Testis (tissue), 3 donors: ENCODE measurements around the gene KDM5C. TPM values are rescaled to one million over a fixed set of nuclear protein-coding genes. Genes with fewer than 3 reads are reported as not detected.

Experiments used
- DNase-seq: peaks from one replicate; pipeline ENCODE4 v3.0.0-alpha.2; 2019
- H3K27ac ChIP-seq, 2 donors: fragments of 200-600 bp; sonication (generic); one replicate each; pipeline ENCODE4 v1.5.1; 2019
- H3K27me3 ChIP-seq: fragments of 200-600 bp; sonication (generic); one replicate; pipeline ENCODE4 v1.5.1; 2019
- H3K36me3 ChIP-seq: fragments of 200-600 bp; sonication (generic); one replicate; pipeline ENCODE4 v1.5.1; 2017; ENCODE audit warnings: low read depth; ENCODE audit errors: missing control alignments
- H3K4me1 ChIP-seq: fragments of 200-600 bp; sonication (generic); one replicate; pipeline ENCODE4 v1.5.1; 2019
- H3K4me3 ChIP-seq, 2 donors: fragments of 200-600 bp; sonication (generic); one replicate each; pipeline ENCODE4 v1.5.1; 2017 to 2019
- H3K9me3 ChIP-seq: fragments of 200-600 bp; sonication (generic); one replicate; pipeline ENCODE4 v1.5.1; 2017
- POLR2A ChIP-seq: fragments of 450-650 bp; IDR thresholded peaks from one replicate; pipeline ENCODE4 v1.6.1; 2017; ENCODE audit warnings: antibody characterized with exemption, mild to moderate bottlenecking, moderate library complexity
- WGBS, 2 donors: methylation state at CpG; one replicate each; pipeline ENCODE4 v1.1.5; 2018; 5-methylcytosine and 5-hydroxymethylcytosine counted together
- intact Hi-C: fragments of 100-400 bp; cut with DNase I; formaldehyde crosslinking; loops from one replicate; pipeline ENCODE4 v1.15.1; 2023; ENCODE audit warnings: low total_unique reads
- polyA plus RNA-seq: library from polyadenylated mRNA; stranded (reverse); fragments of 350-450 nt; fragmentation: Illumina TruSeq; extraction: RNeasy Lipid Tissue Mini Kit (QIAGEN cat#74804); gene quantifications from one replicate; pipeline ENCODE4 v1.2.3, GENCODE V29; 2014; ENCODE audit warnings: low read depth, low replicate concordance; ENCODE audit not compliant: insufficient read depth
- total RNA-seq, 2 donors: library from RNA; depleted of rRNA; stranded (reverse); fragments of >200 nt; gene quantifications; one replicate each; pipeline ENCODE4 v1.2.3, GENCODE V29; 2016
- TF ChIP-seq, protein P1 (sequence below), 3 experiments: fragments of 450-650 bp in 2 of 3; fragments of 200-600 bp in 1 of 3; sonication (generic) in 1 of 3; IDR thresholded peaks; one replicate each; pipeline ENCODE4 v1.5.1; 2016 to 2019; ENCODE audit warnings: antibody characterized with exemption in 3 of 3, mild to moderate bottlenecking in 2 of 3, moderate library complexity in 1 of 3

KDM5C gene
- total and polyA plus RNA-seq, 3 donors from 2014 or later, result 40.1 to 134 (median 104) TPM

GRCh38 chrX:53223068-53223693 lies 1.8 kb downstream of the KDM5C start:
- no peak for TF ChIP-seq POLR2A
- TF ChIP-seq, protein P1, sequence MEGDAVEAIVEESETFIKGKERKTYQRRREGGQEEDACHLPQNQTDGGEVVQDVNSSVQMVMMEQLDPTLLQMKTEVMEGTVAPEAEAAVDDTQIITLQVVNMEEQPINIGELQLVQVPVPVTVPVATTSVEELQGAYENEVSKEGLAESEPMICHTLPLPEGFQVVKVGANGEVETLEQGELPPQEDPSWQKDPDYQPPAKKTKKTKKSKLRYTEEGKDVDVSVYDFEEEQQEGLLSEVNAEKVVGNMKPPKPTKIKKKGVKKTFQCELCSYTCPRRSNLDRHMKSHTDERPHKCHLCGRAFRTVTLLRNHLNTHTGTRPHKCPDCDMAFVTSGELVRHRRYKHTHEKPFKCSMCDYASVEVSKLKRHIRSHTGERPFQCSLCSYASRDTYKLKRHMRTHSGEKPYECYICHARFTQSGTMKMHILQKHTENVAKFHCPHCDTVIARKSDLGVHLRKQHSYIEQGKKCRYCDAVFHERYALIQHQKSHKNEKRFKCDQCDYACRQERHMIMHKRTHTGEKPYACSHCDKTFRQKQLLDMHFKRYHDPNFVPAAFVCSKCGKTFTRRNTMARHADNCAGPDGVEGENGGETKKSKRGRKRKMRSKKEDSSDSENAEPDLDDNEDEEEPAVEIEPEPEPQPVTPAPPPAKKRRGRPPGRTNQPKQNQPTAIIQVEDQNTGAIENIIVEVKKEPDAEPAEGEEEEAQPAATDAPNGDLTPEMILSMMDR (IDR thresholded peaks at IDR 0.05), result no peak
- peak; percentile 16 for DNase-seq
- H3K27me3 ChIP-seq, result no peaks in the 10 kb centered on the region
- H3K9me3 ChIP-seq, result no peaks in the 10 kb centered on the region
- H3K4me3 ChIP-seq, result peak overlapping the region in 1 of 2 donors; percentile 86
- H3K27ac ChIP-seq, result no peak overlapping the region
- peaks cover 4% of the 10 kb centered on the region for H3K4me1 ChIP-seq
- 18 to 43% methylated on average over 1 to 2 of the region's 2 CpGs for WGBS, 2 donors
- H3K36me3 ChIP-seq, result no peaks in the 10 kb centered on the region
- intact Hi-C loops, result no loop called here

- Histone ChIP-seq H3K36me3 (no peaks in the 10 kb centered on the region), H3K27ac (no peak overlapping the region), H3K9me3 (no peaks in the 10 kb centered on the region), H3K27me3 (no peaks in the 10 kb centered on the region), H3K4me3 (no peak overlapping the region), H3K4me1 (no peaks in the 10 kb centered on the region)
- no peak for DNase-seq
- 82 to 93% methylated on average over 4 to 9 of the region's 9 CpGs for WGBS, 2 donors
- TF ChIP-seq POLR2A, result no peak
- TF ChIP-seq, protein P1 (IDR thresholded peaks at IDR 0.05), result no peak
- intact Hi-C loops, result no loop called here
Measured at GRCh38 chrX:53211391-53211978, 13.5 kb downstream of the KDM5C start.

DNA sequence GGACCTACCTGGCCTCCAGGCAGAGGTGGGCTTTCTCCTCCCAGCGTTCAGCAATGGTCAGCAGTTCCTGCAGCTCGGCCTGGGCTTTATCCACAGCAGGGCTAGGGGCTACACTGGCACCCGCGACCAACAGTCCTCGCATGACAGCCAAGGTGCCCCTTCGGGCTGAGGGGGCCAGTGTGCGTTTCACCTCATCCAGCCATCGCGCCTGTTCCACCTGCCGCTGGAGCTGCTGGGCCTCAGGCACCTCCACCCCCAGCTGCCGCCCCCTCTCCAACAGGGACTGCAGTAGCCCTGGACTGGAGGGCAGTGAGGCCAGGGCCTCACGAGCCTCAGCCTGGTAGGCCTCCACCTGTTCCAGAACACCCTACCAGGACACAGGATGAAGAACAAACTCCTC lies 28.3 kb downstream of the KDM5C start:
- WGBS, 2 donors, result 90% methylated on average over 6 of the region's 12 CpGs; no CpG with 5 or more reads in 1 of the 2 donors

DNA sequence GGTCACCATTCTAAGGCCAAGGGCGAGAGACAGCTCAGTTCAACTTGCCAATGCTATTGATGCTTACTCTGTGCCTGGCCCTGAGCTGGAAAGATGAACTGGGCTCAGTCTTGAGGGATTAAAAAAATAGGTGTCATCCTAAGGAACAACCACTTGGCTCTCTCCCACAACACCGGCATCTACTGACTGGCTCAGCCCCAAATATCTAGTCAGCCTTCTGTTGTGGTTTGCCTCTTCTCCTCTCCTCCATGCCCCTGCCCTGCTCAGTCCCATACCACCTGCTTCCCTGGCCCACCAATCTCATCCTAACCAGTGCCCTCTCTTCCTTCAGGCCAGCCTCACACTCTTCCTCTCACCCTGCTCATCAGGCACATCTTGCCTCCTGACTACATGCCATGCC lies 29.6 kb downstream of the KDM5C start:
- no peaks in the 10 kb centered on the region for H3K27me3 ChIP-seq
- no peak for DNase-seq
- H3K36me3 ChIP-seq, result no peaks in the 10 kb centered on the region
- no peak overlapping the region for H3K27ac ChIP-seq
- H3K9me3 ChIP-seq, result no peaks in the 10 kb centered on the region
- WGBS, 2 donors, result 83% methylated on average over 2 of the region's 2 CpGs; no CpG with 5 or more reads in 1 of the 2 donors
- intact Hi-C loops, result no loop called here
- no peaks in the 10 kb centered on the region for H3K4me1 ChIP-seq
- TF ChIP-seq, protein P1 (IDR thresholded peaks at IDR 0.05), result no peak
- TF ChIP-seq POLR2A, result no peak
- H3K4me3 ChIP-seq, result no peak overlapping the region

More for the DNA sequence above, 28.3 kb downstream of the KDM5C start:
- H3K4me3 ChIP-seq, result no peak overlapping the region
- H3K9me3 ChIP-seq, result no peaks in the 10 kb centered on the region
- H3K36me3 ChIP-seq, result no peaks in the 10 kb centered on the region
- no peaks in the 10 kb centered on the region for H3K4me1 ChIP-seq
- H3K27ac ChIP-seq, result no peak overlapping the region
- no peaks in the 10 kb centered on the region for H3K27me3 ChIP-seq
- intact Hi-C loops, result no loop called here
- TF ChIP-seq POLR2A, result no peak
- no peak for DNase-seq

GRCh38 chrX:53194308-53194707 lies 30.7 kb downstream of the KDM5C start:
- 86 to 94% methylated on average over 4 to 11 of the region's 16 CpGs for WGBS, 2 donors
- intact Hi-C loops, result no loop called here
- H3K36me3 ChIP-seq, result no peaks in the 10 kb centered on the region

More at GRCh38 chrX:53194308-53194707, 30.7 kb downstream of the KDM5C start:
- DNase-seq, result no peak
- H3K27ac ChIP-seq, result no peak overlapping the region
- TF ChIP-seq POLR2A, result no peak
- TF ChIP-seq, protein P1 (IDR thresholded peaks at IDR 0.05), result no peak
- H3K27me3 ChIP-seq, result no peaks in the 10 kb centered on the region
- no peak overlapping the region for H3K4me3 ChIP-seq
- H3K9me3 ChIP-seq, result no peaks in the 10 kb centered on the region
- H3K4me1 ChIP-seq, result no peaks in the 10 kb centered on the region
